A673 (cell line): ENCODE measurements around the gene ENGASE. TPM values are rescaled to one million over a fixed set of nuclear protein-coding genes. Genes with fewer than 3 reads are reported as not detected.

Source experiments
- BruUV-seq: library from RNA; stranded (reverse); fragments of 400-500 nt; replicated peaks from 2 replicates; lab custom pipeline; 2021; lab: Mats Ljungman, UMichigan
- CTCF ChIA-PET: fragments of 300-600 bp; sonication (Branson Sonifier 250); formaldehyde crosslinking; loops from one replicate; lab custom pipeline; 2022; ENCODE audit warnings: antibody characterized with exemption; lab: Charles Lee
- POLR2A ChIA-PET: fragments of 300-600 bp; sonication (Branson Sonifier 250); formaldehyde crosslinking; loops from one replicate; lab custom pipeline; 2022; ENCODE audit warnings: antibody characterized with exemption; ENCODE audit not compliant: low non-redundant PET; lab: Charles Lee
- DNase-seq: peaks from one replicate; pipeline ENCODE4 v3.0.0-alpha.2; 2015; ENCODE audit warnings: low spot score
- H3K27ac ChIP-seq: fragments of 200-600 bp; sonication (generic); 2 replicates; pipeline ENCODE4 v1.5.1; 2016; ENCODE audit warnings: mixed run types, low read depth, mild to moderate bottlenecking, mixed read lengths, antibody characterized with exemption, low read length; ENCODE audit not compliant: poor library complexity, severe bottlenecking
- H3K27me3 ChIP-seq: fragments of 200-600 bp; sonication (generic); replicated peaks from 2 replicates; pipeline ENCODE4 v1.6.1; 2017; ENCODE audit warnings: mixed run types, low read depth, mild to moderate bottlenecking, mixed read lengths, antibody characterized with exemption, low read length; ENCODE audit not compliant: insufficient read depth, poor library complexity
- H3K36me3 ChIP-seq: fragments of 200-600 bp; sonication (generic); 2 replicates; pipeline ENCODE4 v1.6.1; 2016; ENCODE audit warnings: mixed run types, mild to moderate bottlenecking, mixed read lengths, antibody characterized with exemption, low read length; ENCODE audit not compliant: insufficient read depth, poor library complexity, severe bottlenecking
- H3K4me1 ChIP-seq: fragments of 200-600 bp; sonication (generic); 2 replicates; pipeline ENCODE4 v1.6.1; 2017; ENCODE audit warnings: mixed run types, mild to moderate bottlenecking, mixed read lengths, antibody characterized with exemption, low read length; ENCODE audit not compliant: insufficient read depth, poor library complexity, severe bottlenecking
- H3K4me3 ChIP-seq: fragments of 200-600 bp; sonication (generic); 2 replicates; pipeline ENCODE4 v1.5.1; 2016; ENCODE audit warnings: low read depth, mixed run types, mild to moderate bottlenecking, mixed read lengths, low read length; ENCODE audit not compliant: poor library complexity, severe bottlenecking
- H3K9me3 ChIP-seq: fragments of 200-600 bp; sonication (generic); 2 replicates; pipeline ENCODE4 v1.6.1; 2016; ENCODE audit warnings: mixed run types, low read depth, mild to moderate bottlenecking, mixed read lengths, antibody characterized with exemption, low read length; ENCODE audit not compliant: poor library complexity, severe bottlenecking
- CTCF ChIP-seq: fragments of 300-800, 200-600 bp; sonication (generic); conservative IDR thresholded peaks from 2 replicates; pipeline ENCODE4 v1.5.1; 2017; ENCODE audit warnings: low read depth, mild to moderate bottlenecking, antibody characterized with exemption, low read length, moderate library complexity, mixed read lengths
- EZH2 ChIP-seq: fragments of 200-600 bp; sonication (generic); IDR thresholded peaks from 2 replicates; pipeline ENCODE4 v1.6.1; 2017; ENCODE audit warnings: borderline replicate concordance, low read depth, mild to moderate bottlenecking, mixed read lengths, antibody characterized with exemption, low read length; ENCODE audit not compliant: poor library complexity, severe bottlenecking
- intact Hi-C: fragments of 100-400 bp; cut with micrococcal nuclease; formaldehyde crosslinking; loops from one replicate; pipeline ENCODE4 v1.10.0; 2022; ENCODE audit not compliant: unreplicated experiment
- total RNA-seq: library from RNA; stranded (reverse); gene quantifications from 2 replicates; pipeline ENCODE4 v1.2.3, GENCODE V29; 2021

The ENGASE gene
- total RNA-seq, 1 experiment from 2014 or later = 24.4 TPM

GRCh38 chr17:79107499-79108231 is 33.0 kb downstream of the ENGASE start:
- DNase-seq = no peak
- POLR2A ChIA-PET = no interaction called here
- Histone ChIP-seq H3K27me3 (peaks cover 37% of the 10 kb centered on the region), H3K27ac (no peak overlapping the region), H3K4me3 (no peak overlapping the region), H3K9me3 (no peaks in the 10 kb centered on the region), H3K4me1 (no peaks in the 10 kb centered on the region), H3K36me3 (no peaks in the 10 kb centered on the region)
- BruUV-seq = no TSS peak
- TF ChIP-seq CTCF (no peak), EZH2 (no peak)
- CTCF ChIA-PET = no interaction called here
- intact Hi-C loops = no loop called here

GRCh38 chr17:79108232-79108850 is 33.7 kb downstream of the ENGASE start:
- intact Hi-C loops = no loop called here
- H3K4me3 ChIP-seq = no peak overlapping the region
- no peak overlapping the region for H3K27ac ChIP-seq
- CTCF ChIA-PET = no interaction called here
- no peak for TF ChIP-seq EZH2
- TF ChIP-seq CTCF = no peak
- no peak for DNase-seq
- BruUV-seq = no TSS peak
- no peaks in the 10 kb centered on the region for H3K9me3 ChIP-seq
- H3K36me3 ChIP-seq = no peaks in the 10 kb centered on the region
- peaks cover 31% of the 10 kb centered on the region for H3K27me3 ChIP-seq
- POLR2A ChIA-PET = no interaction called here
- H3K4me1 ChIP-seq = no peaks in the 10 kb centered on the region

GRCh38 chr17:79108870-79109269 is 34.2 kb downstream of the ENGASE start:
- intact Hi-C loops = no loop called here
- BruUV-seq = no TSS peak

More at GRCh38 chr17:79108870-79109269, 34.2 kb downstream of the ENGASE start:
- CTCF ChIA-PET = interaction anchor here (0.9 kb wide), 1 partner anchor 280 kb away, joined by 3 read pairs; no protein-coding TSS in a partner anchor
- H3K4me1 ChIP-seq = no peaks in the 10 kb centered on the region
- H3K27me3 ChIP-seq = peaks cover 27% of the 10 kb centered on the region
- DNase-seq = no peak
- no peaks in the 10 kb centered on the region for H3K9me3 ChIP-seq
- POLR2A ChIA-PET = no interaction called here
- H3K4me3 ChIP-seq = no peak overlapping the region
- no peak overlapping the region for H3K27ac ChIP-seq
- no peaks in the 10 kb centered on the region for H3K36me3 ChIP-seq
- TF ChIP-seq EZH2 (no peak), CTCF (no peak)
